ENCODE data around the gene PNMA8C.
"Not testable (repeated sequence)": the region's sequence is repeated elsewhere in the genome, so short reads cannot be mapped to it uniquely, and the experiment has no call there.

Gene PNMA8C

DNA sequence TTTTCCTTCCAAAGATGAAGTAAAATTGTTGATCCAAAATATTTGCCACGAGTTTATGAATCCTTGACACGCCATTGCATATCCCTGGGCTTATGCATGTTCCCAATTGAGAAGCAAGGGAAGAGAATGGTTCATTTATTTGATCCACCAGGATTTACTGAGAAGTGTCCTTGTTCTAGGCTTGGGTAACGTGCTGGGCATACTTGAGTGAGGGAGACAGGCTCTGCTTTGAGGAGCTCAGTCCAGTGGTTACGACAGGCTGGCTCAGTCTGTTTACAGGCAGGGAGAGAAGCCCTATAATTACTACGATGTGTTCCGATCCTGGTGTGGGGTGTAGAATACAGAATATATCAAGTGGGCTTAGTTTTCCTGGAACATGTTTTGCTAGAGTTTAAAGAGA, 6.3 kb upstream of the PNMA8C start:
- TF ChIP-seq, protein P1, sequence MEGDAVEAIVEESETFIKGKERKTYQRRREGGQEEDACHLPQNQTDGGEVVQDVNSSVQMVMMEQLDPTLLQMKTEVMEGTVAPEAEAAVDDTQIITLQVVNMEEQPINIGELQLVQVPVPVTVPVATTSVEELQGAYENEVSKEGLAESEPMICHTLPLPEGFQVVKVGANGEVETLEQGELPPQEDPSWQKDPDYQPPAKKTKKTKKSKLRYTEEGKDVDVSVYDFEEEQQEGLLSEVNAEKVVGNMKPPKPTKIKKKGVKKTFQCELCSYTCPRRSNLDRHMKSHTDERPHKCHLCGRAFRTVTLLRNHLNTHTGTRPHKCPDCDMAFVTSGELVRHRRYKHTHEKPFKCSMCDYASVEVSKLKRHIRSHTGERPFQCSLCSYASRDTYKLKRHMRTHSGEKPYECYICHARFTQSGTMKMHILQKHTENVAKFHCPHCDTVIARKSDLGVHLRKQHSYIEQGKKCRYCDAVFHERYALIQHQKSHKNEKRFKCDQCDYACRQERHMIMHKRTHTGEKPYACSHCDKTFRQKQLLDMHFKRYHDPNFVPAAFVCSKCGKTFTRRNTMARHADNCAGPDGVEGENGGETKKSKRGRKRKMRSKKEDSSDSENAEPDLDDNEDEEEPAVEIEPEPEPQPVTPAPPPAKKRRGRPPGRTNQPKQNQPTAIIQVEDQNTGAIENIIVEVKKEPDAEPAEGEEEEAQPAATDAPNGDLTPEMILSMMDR (IDR thresholded peaks at IDR 0.05), result no peak
- H3K4me3 ChIP-seq, result no peak overlapping the region
- DNase-seq (ENCODE audit: low spot score), result no peak
- H3K27ac ChIP-seq, result no peak overlapping the region

DNA sequence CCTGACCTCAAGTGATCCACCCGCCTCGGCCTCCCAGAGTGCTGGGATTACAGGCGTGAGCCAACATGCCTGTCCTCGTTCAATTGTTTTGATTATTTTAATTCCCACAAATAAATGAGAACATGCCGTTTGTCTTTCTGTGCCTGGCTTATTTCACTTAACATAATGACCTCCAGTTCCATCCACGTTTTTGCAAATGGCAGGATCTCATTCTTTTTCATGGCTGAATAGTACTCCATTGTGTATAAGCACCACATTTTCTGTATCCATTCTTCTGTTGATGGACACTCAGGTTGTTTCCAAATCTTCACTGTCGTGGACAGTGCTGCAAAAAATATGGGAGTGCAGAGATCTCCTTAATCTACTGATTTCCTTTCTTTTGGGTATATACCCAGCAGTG, 4.7 kb upstream of the PNMA8C start:
- not testable (repeated sequence) for DNase-seq (ENCODE audit: low spot score); H3K4me3 ChIP-seq; H3K27ac ChIP-seq

DNA sequence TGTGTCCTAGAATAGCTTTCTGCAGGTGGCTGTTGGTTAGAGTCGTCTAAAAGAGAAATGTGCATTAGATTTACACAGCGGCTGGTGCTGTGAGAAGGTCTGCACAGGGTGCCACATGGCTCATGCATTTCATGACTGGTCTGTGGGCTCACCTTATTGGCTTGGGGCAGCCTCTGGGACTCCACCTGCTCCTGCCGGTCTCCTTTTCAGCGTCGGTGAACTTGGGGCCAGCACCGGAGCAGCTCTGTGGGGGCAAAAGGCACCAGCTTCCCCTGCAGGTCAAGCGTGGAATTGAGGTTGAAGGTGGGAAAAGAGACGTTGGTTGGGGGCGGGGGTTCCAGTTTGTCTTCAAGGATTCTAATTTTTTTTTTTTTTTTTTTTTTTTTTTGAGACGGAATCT, 3.1 kb upstream of the PNMA8C start:
- DNase-seq (ENCODE audit: low spot score), result no peak
- TF ChIP-seq, protein P1 (IDR thresholded peaks at IDR 0.05), result no peak
- Histone ChIP-seq H3K4me3 (no peak overlapping the region), H3K27ac (no peak overlapping the region)

DNA sequence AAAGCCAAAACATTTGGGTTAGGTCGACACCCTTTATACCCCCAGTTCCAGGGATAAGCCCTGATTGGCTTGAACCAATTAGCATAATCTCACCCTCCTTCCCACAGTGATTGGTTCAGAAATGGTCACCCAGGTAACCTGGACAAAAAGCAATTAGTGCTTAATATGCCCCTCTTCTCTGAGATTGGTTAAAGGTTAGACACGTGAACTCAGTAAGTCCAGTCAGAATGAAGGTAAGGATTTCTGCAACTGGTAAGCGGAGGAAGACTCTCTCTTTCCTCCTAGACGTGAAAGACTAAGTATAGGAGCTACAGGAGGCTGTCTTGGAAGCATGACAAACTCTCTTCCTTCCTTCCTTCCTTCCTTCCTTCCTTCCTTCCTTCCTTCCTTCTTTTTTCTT, 1.3 kb upstream of the PNMA8C start:
- DNase-seq (ENCODE audit: low spot score), result no peak
- TF ChIP-seq, protein P1 (IDR thresholded peaks at IDR 0.05), result no peak

DNA sequence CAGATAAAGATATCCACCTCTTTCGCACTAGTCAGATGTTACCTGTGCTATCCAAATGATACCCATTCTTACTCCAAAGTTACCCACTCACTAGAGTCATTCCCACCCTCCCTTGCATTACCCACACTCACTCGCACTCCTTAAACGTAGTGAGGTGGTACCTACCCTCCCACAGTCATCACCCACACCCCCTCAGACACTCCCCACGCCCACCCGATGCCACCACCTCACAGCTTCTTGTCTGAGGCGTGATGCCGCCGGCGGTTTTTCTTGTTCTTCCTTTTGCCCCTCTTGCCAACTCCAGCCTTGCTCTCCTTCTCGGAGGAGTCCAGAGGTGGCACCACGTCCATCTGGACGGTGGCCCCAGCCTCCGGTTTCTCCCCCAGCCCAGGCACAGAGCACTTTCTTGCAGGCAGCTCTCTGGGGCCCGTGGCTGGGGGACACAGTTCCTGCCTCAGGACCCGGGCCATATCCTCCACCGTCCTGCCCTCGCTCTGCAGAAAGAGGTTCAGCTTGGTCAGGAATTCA, 1.2 kb downstream of the PNMA8C start:
- DNase-seq (ENCODE audit: low spot score), result no peak
- Histone ChIP-seq H3K27ac (peak overlapping the region; percentile 83 to 88), H3K4me3 (peak overlapping the region; percentile 75)
- TF ChIP-seq, protein P1 (IDR thresholded peaks at IDR 0.05), result no peak

More for the DNA sequence above, 1.3 kb upstream of the PNMA8C start:
- no peak overlapping the region for H3K27ac ChIP-seq
- H3K4me3 ChIP-seq, result no peak overlapping the region

DNA sequence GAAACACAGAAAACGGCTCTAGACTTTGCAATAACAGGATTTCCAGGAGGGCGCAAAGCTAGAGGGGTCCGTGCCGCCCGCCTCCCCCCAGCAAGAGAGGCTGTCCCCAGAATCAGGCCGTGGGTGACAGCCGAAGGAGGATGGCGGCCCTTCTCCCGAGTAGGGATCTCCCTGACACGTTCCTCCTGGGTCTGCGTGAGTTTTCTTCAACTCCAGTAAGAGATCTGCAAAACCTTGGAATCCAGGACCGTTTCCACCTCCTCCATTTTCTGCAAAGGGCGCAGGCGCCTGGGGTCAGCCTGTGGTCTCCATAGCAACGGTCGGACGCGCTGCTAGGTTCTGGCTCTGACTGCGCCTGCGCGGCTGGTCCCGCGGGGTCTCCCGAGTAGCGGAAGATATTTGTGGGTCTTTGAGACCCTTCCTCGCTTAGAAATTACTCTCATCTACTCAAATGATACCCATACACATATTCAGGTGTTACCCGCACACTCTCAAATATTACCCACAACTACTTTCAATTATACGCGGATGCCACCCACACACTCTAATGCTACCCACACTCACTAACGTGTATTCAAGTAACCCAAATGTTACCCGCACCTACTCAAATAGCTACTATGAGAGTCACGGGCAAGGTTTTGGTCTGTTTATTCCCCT, 2.1 kb downstream of the PNMA8C start:
- TF ChIP-seq, protein P1 (IDR thresholded peaks at IDR 0.05), result no peak
- DNase-seq (ENCODE audit: low spot score), result no peak
- Histone ChIP-seq H3K27ac (peak overlapping the region; percentile 52 to 88), H3K4me3 (peak overlapping the region; percentile 75)

DNA sequence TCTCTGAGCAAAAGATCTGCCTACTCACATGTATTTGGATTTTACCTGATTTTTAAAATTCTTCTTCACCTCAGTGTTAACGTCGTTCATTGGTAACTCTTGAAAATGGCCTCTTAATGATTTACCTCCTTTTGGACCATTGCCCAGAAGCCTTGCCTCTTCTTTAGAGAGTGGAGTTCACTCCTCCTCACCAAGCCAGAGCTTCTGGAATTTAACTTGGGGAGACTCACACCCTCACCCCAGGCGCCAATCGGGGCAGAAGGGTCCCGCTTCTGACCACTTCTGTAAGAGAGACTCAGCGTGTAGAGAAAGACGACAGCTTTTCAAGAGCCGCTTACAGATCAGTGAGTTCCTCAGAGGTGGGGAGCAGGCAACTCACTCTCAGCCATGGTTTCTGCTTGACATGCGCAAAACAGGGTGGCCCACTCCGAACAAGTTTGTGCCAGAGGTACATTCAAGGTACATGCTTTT, 2.7 kb downstream of the PNMA8C start:
- Histone ChIP-seq H3K27ac (peak overlapping the region; percentile 52 to 88), H3K4me3 (peak overlapping the region; percentile 75)
- no peak for DNase-seq (ENCODE audit: low spot score)
- TF ChIP-seq, protein P1 (IDR thresholded peaks at IDR 0.05), result no peak

Measured in coronary artery (tissue), 2 donors.